HG02623 (cell line): ENCODE data around the gene GOLGA1.
A peak's percentile ranks its signal among the peaks of the same experiment; 100 is the strongest.
"Not testable (repeated sequence)": the region's sequence is repeated elsewhere in the genome, so short reads cannot be mapped to it uniquely, and the experiment has no call there.

ENCODE experiments used
- ATAC-seq: cut with Tn5 transposase; IDR thresholded peaks from one replicate; pipeline ENCODE4 v1.9.1; 2021; ENCODE audit warnings: moderate library complexity; ENCODE audit not compliant: unreplicated experiment

The GOLGA1 gene

DNA sequence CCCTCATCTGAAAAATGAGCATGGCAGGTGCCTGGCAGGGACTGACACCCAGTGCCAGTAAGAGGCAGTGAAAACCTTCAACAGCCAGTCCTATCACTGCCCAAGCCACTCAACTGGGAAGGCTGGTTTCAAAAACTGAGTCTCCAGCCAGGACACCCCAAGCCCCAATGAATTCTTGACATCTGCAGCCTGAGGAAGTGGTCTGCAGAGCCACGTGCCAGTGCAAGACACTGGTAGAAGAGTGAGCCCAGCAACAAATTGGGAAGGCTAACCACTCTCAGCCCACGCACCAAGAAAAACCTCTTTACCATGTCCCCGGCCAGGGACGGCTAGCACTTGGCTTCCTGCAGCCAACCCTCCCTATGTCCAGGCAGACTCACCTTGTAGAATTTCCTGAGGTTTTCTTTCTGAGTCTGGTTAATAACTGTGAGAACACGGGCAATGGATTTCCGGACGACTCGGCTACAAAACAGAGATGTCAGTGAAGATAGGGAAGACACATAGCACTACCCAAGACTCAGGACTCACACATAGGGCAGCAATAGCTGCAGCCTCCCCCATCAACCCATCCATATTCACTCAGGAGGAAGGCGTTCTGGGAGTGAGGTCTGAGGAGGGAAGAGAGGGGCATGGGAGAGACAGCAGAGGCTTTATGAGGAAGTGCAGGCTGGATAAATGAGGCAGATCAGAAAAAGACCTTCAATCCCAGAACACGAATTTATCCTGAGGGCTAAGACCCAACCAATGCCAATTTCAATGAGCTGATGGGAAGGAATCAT lies 80.9 kb downstream of the GOLGA1 start:
- ATAC-seq, result no peak

DNA sequence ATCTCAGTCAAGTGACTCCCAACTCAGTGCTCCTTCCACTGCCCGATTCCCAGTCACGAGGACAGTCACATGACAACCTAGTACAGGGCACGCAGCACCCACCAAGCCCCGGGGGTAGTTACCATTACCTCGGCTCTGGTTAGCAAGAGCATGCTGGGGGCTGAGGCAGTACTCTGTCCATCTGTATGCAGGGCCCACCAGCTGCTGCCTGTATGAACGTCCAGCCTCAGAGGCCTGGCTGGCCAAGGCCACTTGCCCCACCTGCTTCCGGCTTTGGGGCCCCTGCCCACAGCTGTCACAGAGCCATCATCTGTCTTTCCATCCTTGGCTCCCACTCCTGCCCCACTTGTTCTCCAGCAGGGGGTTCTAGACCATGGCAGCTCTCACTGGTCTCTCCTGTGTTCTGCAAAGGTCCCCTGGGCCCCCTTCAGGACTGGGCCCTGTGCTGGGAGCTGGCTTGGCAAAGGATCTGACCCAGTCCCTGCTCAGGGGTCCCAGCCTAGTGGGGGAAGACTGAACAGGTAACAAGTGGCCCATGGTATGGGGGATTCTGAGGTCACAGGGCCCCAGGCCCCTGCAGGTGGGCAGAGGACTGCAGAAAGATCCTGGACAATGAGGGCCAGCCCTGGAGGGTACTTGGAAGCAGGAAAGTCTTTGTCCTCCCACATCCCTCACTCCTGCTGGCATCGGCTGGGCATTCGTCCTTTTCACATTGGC lies 82.4 kb downstream of the GOLGA1 start:
- ATAC-seq, result no peak

DNA sequence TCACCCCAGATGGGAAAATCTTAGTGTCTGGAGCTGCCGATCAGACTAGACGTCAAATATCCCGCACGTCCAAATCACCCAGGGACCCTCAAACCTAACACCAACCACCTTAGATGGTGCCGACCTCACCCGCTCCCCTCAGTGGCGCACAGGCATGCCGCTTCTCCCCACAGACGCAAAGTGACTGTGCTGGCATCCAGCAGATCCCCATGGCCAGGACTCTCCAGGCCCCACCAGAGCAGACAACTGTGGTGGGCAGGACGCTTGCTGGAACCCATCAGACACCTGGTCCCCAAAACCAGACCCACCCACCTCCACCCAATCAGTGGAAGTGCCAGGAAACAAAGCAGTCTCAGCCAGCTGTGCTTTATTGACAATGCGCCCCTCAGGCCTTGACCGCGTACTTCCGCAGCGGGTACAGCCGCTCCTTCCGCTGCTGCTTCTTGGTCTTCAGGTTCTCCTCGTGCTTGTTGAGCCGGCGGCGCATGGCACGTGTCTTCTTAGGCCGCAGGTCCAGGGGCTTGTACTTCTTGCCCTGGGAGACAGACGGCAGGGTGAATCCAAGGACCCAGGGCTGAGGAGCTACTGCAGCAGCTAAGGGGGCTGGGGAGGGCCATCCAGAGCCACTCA lies 83.2 kb downstream of the GOLGA1 start:
- no peak for ATAC-seq

DNA sequence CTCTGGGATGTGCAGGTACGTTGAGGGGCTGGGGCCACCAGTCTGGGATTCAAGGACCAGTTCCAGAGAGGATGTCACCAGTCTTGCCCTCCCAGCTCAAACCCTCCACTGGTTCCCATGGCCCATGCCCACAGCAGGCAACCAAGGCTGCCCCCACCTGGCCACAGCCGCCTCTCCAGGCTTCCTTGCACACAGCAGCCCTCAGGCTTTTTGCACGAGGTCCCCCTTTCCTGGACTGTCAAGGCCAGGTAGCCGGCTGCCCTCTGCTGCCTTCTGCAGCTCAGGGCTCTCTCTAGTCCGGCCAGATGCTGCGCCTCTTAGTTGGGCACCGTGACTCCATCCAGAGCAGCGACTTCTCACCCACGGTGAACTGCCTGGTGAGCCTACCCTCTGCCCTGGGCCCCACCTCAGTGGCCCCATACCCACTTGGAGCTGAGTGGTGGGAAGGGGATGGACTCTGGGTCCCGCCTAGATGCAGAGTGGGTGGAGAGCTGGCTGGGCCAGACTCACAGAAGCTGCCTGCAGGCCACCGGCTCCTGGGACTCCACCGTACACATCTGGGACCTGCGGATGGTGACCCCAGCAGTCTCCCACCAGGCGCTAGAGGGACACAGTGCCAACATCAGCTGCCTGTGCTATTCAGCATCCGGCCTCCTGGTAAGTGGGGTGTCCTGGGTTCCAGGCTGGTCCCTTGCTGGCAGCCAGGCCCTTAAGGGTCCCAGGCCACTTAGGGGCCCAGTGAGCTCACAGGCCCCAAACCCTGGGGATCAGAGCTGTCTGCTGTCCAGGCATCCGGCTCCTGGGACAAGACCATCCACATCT lies 84.7 kb downstream of the GOLGA1 start:
- no peak for ATAC-seq

DNA sequence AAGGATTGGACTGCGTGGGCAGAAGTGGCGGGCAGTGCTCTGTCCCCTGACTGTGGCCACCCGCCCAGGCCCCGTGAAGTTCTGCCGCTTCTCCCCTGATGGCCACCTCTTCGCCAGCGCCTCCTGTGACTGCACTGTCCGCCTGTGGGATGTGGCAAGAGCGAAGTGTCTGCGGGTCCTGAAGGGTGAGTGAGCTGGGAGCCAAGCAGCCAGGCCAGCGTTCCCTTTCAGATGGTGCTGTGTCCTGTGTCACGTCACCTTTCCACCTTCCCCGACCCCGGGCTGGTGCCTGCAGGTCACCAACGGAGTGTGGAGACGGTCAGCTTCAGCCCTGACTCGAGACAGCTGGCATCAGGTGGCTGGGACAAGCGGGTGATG lies 85.3 kb downstream of the GOLGA1 start:
- no peak for ATAC-seq

DNA sequence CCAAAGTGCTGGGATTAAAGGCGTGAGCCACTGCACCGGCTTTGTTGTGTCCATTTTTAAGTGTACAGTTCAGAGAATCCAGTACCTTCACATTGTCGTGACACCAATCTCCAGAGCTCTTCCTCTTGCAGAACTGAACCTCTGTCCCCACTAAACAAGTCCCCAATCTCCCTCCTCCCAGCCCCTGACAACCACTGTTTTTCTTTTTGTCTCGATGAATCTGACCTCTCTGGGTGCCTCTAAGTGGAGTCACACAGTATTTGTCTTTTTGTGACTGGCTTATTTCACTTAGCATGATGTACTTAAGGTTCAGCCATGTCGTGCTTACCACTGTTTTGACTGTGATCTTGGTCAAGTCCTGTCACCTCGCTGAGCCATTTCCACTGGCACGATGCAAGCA lies 86.1 kb downstream of the GOLGA1 start:
- no peak for ATAC-seq

DNA sequence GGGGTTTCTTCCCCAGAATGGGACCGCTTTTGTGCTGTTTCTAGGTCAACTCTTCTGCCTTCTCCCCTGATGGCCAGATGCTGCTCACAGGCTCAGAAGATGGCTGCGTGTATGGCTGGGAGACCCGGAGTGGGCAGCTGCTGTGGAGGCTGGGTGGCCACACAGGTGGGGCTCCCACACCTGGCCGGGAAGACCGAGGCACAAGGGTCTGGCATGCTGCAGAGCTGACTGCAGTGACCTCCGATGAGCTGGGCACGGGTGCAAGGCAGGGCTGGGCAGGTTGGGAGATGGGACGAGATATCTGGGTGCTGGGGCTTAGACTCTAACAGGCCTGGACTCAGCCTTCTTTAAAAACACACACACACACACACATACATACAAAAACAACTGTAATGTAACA lies 86.7 kb downstream of the GOLGA1 start:
- ATAC-seq, result no peak

DNA sequence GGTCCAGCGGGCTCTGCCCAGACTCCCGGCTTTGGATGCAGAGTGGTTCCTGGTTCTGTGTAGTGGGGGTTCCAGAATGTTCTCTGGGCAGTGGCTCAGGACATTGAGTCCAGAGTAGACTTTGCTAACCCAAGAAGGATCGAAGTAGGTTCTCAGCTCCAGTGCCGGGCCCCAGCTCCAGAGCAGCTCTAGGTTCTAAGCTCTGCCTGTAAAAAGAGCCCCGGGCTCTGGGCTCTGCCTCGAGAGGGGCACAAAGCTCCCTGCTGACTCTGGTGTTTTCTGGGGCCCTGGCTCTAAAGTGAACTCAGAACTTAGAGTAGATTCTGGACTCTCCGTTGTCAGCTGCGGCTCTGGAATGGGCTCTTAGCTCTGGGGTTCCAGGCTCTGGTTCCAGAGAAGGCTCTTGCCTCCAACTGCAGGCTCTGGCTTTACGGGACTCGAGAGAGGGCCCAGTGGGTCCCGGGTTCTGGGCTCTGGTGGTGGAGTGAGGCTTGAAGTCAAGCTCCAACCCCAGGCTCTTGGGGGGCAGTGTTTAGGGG lies 87.2 kb downstream of the GOLGA1 start:
- no peak for ATAC-seq

DNA sequence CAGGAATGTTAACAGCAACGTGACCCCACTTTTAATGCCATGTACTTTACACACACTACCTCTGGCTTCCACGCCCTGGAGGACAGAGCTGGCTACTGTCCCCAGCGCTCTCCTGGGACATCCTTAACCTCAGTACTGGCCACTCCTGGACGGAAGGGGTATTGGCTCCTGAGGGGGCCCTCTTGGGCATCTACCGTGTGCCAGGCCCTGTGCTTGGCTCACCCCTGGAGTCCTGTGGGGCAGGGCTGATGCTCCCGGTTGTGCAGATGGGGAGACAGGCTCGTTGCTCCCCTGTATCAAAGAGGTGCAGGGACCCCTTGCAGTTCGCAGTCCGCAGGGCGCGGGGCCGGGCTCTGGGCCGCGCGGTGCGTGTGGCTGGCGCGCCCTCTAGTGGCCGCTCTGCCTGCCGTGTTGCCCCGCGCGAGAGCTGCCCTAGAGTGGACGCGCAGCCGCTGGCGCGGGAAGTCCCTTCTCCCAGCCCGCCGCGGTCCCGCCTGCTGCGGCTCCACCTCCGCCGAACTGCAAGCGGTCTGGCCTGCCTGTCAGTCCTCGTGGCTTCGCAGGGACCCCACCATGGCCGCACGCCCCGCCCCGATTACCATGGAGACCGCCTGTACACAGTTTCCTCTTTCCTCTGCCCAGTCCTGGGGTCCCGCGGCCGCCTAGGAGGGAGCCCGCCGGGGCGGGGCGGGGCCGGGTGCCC lies 87.9 kb downstream of the GOLGA1 start, which contains the start of gene WDR38:
Gene WDR38, plus strand, starts transcription at position 632 of the 703 bp plus-strand sequence. CDS start 72 bp downstream, outside the sequence.
- ATAC-seq, result peak; percentile 68

DNA sequence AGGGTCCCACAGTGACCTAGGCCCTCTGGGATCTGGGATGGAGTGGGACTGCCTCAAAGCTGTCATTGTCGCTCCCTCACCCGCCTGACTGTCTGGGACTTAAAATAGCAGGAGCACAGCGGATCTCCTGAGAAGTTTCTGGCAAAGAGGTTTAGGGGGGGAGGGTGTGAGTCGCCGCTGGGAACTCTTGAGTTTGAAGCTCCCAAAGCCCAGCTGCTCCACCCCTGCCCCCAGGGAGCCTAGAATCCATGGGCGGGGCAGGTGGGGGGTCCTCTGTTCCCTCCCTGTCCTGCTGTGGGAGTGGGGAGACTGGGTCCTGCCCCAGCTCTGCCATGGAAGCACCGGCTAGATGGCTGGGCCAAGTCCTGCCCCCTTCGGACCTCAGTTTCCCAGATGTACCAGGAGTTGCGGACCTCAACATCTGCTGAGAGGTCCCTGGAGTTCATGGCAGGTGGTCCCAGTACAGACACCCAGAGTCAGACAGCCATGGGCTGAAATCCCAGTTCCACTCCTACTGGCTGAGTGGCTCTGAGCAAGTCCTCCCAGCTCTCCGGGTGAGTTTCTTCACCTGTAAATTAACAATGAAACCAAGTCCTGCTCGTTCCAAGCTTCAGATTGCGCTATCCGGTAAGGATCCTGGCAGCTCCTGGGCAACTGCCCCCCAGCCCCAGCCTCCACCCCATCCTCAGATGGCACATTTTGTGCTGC lies 88.6 kb downstream of the GOLGA1 start:
- no peak for ATAC-seq

DNA sequence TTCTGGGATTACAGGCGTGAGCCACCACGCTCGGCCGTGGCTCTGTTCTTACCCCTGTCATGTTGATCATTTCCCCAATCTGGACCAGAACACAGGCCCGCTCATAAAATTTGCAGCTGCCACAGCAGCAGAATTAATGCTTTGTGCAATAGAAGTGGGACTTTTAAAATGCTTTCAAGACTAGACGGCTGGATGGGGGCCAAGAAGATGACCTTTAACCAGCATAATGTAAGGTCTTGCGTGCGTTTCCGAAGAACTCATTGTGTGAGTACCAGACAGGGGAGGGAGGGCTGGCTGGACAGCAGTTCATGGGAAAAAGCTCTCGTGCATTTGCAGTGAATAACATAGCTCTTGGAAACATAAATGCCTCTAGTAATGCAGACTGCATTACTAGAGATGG lies 91.1 kb downstream of the GOLGA1 start:
- ATAC-seq, result no peak

DNA sequence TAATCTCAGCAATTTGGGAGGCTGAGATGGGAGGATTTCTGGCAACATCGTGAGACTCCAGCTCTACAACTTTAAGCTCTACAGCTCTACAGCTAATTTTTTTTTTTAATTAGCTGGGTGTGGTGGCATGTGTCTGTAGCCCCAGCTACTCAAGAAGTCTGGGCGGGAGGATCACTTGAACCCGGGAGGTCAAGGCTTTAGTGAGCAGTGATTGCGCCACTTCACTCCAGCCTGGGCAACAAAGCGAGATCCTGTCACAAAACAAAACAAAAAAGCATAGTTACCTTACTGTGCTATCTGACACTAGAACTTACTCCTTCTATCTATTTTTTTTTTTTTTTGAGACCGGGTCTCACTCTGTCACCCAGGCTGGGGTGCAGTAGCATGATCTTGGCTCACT lies 93.9 kb downstream of the GOLGA1 start:
- ATAC-seq, result no peak

DNA sequence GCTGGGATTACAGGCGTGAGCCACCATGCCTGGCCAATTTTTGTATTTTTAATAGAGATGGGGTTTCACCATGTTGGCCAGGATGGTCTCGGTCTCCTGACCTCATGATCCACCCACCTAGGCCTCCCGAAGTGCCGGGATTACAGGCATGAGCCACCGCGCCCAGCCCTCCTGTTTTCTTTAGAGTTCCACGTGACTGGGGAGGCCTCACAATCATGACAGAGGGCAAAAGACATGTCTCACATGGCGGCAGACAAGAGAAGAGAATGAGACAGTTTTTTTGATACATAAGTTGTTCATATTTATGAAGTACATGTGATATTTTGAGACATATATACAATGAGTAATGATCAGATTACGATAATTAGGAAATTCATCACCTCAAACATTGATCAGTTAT lies 94.4 kb downstream of the GOLGA1 start:
- ATAC-seq, result not testable (repeated sequence)

DNA sequence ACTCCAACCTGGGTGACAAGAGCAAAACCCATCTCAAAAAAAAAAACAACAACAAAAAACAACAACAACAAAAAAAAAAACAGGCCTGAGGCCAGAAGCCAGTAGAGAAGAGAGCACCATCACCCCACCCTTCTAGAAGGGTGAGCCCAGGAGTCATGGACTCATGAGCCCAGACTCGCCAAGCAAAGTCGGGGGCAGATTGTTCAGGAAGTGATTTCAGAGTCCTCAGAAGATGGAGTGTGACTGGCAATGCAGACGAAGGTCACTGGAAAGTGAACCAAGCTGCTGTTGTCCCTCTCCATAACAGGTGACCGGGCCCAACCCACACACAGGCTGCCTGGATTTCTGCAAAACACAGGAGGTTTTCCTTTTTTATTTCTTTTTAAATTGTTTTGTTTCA lies 96.6 kb downstream of the GOLGA1 start:
- no peak for ATAC-seq

DNA sequence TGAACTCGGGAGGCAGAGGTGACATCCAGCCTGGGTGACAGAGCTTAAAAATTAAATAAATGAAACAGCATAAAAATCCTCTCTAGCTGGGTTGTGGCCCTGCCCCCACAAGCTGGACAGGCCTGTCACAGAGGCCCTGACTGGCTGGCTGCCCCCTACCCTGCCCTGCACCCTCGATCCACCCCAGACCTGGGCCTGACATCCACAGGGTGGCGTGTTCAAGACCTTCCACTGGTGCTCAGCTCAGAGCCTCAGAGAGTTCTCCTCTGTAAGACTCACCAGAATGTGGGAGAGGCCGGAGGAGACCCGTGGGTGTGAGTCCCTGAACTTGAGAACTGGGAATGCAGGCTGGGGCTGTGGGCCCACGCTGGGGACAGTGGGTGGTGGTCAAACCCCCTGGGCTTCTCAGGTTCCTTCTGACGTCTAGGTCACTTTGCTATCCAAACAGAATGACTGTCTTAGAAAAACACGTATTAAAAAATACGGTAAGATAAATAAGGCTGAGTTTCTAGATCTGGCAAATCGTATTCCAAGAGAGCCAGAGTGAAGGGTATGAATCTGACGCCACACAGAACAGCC lies 97.3 kb downstream of the GOLGA1 start:
- ATAC-seq, result no peak

DNA sequence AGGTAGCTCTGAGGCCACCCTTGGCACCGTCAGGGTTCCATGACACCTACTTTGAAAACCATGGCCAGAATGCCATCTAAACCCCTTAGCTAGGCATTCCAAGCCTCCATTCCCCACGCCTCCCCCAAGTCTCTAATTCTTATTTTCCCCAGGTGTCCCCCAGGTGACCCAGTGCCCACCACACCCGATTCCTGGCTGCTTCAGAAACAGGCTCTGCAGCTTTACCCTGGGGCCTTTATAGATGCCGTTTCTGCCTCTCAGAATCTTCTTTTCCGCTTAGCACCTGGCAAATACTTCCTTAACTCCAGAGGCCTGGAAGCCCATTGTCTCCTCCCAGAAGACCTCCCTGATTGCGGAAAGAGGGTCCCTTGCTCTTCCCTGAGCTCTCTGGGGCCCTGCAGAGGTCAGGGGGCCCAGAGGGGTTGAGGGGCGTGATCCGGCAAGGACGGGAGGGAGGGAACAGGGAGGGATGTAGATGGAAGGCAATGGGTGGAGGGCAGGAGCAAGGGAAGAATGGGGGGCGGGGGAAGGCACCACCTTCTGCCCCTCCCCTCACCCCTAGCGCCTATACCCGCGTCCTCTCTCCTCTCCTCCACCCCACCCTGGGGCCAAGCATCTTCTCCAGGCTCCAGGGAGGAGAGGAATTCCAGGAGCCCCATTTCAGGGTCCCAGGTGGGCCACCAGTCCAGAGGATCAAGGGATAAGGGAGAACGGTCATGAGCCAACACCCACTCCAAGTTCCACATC lies 99.6 kb downstream of the GOLGA1 start:
- ATAC-seq, result no peak

DNA sequence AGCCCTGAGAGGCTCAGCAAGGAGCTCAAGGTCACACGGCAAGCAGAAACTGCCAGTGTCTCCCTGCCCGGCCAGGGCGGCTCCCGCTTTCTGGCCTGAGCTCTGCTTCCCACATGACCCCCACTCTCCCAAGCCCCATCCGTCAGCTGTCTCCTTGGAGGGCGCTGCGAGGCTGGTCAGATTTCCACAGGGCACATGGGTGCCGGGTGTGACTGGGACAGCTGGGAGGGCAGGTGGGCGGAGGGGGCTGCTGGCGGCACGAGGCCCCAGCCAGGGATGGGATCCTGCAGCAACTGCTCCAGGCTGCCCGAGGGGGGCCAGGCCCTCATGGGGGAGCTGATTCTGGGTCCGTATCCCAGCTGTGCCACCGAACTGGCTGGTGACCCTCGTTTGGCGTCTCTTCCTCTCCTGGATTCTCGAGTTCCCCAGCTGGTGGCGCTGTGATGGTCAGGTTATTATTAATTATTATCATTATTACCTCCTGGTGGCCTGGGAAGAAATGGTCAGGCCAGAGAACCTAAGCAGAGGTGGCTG lies 100.5 kb downstream of the GOLGA1 start:
- no peak for ATAC-seq

DNA sequence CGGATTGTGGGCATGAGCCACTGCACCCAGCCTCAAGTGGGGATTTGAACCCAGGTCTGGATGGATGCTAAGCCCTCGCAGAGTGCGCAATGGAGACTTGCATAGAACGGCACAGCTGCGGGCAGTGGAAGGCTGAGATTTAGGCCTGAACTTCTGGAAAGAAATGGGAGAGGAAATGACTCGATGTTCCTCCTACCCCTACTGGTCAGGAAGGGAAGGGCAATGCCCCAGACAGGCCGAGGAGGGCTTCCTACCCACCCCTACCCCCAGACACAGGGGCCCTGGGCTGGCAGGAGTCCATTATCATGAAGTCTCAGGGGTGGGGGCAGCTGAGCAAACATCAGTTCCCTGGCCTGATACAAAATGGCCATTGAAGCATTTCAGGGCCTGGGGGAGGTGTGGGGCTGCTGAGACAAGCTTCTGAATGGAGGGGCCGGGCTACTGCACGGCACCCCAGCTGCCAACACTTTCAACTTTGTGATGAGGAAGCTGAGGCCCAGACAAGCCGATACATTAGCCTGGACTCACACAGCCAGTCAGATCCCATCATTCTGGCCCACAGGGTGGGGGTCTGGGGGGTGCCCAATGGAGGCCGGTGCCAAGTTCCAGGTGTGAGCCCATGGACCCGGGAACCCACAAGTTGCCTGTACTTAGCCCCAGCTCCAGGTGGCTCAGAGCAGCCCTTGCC lies 101.1 kb downstream of the GOLGA1 start:
- no peak for ATAC-seq
